HG03354 (cell line): ENCODE data around the gene NDUFAF8.

Source experiments
- ATAC-seq: cut with Tn5 transposase; IDR thresholded peaks from one replicate; pipeline ENCODE4 v1.9.1; 2021; ENCODE audit warnings: mild to moderate bottlenecking; ENCODE audit not compliant: unreplicated experiment, poor library complexity, severe bottlenecking

The NDUFAF8 gene

GRCh38 chr17:81235822-81236740, 3.0 kb upstream of the NDUFAF8 start:
- ATAC-seq = no peak

- ATAC-seq = no peak
Measured at GRCh38 chr17:81236784-81237183, 2.3 kb upstream of the NDUFAF8 start.

DNA sequence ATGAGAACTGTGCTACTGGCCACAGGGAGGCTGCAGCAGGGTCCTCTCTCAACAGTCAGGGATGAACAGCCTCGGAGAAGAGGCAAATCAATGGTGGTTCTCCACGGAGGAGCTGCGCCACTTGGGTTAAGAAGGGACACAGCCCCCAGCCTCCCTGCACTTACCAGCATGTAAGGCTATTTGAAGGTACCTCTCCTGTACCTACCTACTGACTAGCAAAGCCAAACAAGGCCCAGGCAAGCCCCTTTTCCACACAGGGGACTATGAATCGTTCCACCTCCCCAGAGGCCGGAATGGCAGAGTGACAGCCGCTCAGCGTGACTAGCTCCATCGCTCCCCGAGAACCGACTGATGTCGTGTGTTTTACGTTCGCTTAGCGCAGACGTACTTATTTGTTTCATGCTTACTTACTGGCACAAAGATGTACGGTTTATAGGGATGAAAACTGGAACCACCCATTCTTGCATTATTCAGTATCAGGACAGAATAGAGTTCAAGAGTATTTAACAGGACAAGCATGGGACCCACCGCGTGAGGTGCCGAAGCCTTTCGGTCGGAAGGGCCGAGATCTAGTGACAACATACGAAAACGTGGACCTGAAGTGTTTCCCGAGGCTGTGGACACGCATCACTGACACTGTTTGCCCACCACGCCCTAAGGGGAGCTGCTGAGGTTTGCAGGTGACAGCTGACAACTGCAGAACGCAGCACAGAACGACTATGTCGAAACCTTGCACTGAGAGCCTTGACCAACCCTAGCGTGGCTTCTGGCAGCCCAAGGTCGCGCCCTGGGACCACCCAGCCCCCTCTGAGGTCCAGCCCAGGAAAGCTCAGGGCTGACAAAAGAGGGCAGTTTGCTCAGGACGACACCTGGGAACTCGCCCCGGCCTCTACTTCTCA, 1.3 kb upstream of the NDUFAF8 start:
- ATAC-seq = no peak

DNA sequence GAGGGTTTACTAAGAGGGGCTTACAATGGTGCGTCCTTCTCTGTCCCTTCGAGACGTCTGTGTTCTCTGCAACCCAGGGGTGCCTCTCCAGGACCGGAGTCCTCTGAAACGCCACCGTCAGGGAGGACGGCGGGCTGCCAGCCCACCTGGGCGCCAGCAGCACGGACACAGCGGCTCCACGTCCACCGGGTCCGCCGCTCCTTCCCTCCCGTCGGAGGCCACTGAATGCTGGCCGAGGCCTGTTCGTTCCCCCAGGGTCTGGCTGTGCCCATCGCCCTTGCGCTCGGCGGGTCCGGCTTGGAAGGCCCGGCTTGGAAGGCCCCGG, 666 bp upstream of the NDUFAF8 start:
- ATAC-seq = peak; percentile 5

DNA sequence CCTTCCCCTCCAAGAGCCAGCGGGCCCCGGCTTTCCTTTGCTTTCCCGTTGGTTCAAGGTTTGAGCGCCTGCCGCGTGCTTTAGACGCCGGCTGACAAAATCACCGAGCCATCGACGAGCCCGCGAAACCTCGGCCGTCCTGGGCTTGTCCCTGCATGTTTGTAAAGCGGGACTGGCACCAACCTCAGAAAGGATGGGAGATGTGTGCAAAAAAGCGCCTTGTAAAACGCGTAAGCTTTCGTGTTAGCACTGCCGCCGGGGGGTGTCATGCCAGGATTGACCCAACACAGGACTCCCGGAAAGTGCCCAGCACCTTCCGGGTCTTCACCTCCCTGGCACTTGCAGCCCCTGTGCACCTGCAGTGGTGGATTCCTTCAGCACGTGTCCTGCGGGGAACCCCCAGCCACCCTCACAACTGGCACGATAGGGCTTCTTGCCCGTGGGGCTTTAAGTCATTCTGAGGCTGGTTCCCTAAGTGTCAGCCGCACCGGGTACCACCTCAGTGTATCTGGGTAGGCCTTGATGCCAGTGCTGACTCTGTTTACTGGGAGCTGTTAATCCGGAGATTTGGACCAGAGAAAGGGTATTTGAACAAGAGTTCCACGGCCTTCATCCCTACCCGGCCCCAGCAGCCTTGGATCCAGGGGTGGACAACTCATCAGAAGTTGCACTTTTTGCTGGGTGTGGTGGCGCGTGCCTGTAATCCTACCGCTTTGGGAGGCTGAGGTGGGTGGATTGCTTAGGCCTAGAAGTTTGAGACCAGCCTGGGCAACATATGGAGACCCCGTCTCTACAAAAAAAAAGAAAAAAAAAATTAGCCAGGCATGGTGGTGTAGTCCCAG, 817 bp downstream of the NDUFAF8 start:
- ATAC-seq = no peak

DNA sequence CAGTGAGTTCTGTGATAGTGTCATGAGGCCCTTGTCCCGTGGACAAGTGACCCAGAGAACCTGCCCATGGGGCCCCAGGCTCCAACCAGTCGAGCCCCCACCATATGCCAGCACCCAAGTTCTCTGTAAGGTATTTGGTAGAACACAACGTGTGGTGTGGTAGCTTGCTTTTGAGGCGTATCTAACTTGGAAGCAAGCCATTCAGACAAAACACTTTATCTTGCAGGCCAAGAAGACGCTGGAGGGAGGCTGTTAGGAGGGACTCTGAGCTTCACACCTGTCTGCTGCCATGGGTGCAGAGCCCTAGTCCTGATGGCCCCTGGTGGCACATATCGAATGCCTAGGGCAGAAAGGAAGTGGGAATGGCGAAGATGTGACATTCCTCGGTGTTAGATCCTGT, 1.6 kb downstream of the NDUFAF8 start:
- ATAC-seq = no peak

- no peak for ATAC-seq
Measured at GRCh38 chr17:81241203-81241602, 2.1 kb downstream of the NDUFAF8 start.

DNA sequence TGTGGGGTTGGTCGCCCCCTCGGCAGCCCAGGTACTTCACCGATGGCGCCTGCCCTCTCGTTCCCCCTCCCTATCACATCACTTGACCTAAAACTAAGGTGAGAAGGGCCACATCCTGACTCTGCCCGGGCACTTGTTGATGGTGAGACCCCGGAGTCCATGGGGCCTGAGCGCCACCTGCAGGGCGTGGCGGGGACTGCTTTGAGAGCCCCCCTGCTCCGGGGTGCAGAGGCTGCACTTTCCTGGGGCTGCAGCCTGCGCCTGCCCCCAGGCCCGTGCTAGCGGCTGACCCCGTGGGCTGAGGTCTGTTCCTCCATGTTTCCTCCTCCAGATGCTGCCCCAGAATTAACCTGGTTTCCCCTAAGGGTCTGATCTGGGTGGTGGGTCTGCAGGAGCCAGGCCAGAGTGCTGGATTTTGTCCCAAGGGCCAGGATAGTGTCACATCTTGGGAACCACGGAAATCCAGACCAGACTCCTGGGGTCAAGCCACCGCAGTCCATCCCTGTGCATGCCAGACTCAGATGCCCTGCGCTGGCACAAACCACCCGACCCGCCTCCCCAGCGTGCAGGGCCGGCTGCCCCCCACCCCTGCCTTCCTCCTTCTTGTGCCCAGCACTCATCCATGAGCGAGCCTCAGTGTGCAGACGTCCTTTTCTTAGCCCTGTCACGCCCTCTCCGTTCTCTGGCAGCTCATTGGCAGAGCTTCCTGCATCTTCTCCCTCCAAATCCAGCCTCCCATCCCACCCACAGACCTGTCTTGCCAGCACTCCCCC, 2.7 kb downstream of the NDUFAF8 start:
- ATAC-seq = no peak

DNA sequence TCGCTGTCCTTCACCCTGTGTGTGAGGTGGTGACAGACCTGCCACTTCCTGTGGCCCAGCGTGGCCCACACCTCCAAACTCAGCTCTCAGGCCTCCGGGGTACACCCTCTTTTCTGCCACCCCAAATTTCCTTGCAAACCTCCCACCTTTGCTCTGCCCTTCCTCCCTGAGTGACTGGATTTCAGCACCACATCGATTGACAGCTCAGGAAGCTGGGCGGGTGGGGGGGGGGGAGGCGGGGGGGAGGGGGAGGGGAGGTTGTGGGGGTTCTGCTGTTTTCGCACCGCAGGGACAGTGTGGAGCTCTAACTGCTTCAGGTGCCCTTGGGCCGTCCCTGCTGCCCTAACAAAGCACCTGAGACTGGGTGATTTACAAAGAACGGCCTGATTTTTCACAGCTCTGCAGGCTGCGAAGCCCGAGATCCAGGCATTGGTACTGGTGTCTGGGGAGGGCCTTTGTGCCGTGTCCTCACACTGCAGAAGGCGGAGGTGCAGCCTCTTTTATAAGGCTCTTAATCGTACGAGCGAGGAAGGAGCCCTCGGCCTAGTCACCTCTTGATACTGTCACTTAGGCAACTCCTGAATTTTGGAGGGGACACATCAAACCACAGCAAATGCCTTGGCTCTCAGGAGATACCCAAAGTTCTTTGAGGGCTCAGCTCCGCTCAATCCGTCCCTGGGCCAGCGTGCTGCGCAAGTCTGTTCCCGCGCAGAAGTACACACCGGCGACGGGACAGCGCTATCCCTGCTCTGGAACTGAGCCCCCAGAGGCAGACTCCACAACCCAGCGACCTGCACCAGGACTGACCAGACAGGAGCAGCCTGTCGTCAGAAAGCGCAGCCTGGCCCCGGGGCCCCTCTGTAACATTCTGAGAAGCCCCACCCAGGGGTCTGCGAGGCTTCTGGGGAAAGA, 3.6 kb downstream of the NDUFAF8 start:
- no peak for ATAC-seq

GRCh38 chr17:81243333-81243664, 4.2 kb downstream of the NDUFAF8 start:
- no peak for ATAC-seq

DNA sequence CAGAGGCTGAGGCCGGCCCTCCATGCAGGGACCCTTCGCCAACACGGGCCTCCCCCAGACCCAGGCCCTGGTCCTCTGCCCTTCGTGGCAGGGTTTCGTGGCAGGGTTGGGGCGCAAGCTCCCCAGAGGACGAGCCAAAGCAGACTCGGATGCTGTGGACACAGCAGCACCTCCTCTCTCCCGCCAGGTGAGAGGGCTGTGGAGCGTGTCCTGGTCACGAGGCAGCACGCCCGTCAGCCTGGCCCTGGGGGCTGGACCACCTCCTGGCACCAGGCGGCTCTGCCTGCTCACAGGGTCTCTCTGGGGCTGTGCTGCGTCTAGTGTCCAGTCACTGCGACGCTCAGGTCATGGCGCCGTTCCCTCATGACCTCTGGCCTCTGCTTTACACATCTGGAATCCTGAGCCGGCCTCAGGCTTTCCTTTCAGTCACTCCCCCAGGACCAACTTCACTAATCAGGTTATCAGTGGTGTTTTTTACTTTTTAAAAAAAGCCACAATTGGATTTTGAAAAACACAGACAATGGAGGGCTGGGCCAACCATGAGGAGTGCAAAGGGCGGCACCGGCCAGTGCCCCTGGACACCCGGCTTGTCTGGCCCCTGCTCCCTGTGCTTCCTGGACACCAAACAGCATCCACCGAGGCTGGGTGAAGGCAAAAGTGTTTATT, 5.4 kb downstream of the NDUFAF8 start:
- no peak for ATAC-seq

- no peak for ATAC-seq
Measured at GRCh38 chr17:81245024-81245664, 6.0 kb downstream of the NDUFAF8 start.

DNA sequence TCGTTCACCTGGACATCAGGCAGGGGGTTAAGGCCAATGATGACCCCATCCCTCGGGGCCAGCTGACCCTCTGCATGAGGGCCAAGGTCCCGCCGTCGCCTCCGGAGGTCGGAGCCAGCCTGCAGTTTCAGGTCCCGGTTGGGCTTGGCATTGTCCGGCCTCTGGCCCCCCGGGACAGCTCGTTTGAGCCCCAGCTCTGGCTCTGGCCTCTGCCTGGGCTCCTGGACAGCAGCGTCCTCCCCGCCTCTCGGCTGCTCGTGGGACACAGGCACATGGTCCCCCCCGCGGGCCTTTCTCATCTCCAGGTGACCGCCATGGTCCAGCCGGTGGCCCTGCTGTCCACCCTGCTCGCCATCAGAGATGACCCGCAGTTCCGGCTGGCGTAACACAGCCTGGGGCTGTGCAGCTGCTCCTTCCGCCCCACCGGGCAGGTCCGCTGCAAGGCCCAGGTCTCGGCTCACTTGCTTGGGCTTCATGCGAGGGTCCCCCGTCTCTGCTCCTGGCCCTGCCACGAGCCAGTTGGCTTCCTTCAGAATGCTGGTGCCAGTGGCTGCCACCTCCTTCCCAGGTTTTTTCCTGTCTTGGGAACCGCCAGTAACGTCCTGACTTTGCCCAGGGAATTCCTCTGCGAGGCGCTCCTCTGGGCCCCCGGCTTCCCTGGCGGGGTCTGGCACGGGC, 6.7 kb downstream of the NDUFAF8 start:
- ATAC-seq = no peak

GRCh38 chr17:81246343-81246670, 7.2 kb downstream of the NDUFAF8 start:
- ATAC-seq = no peak

GRCh38 chr17:81246679-81247338, 7.7 kb downstream of the NDUFAF8 start:
- no peak for ATAC-seq

GRCh38 chr17:81247339-81247990, 8.3 kb downstream of the NDUFAF8 start:
- no peak for ATAC-seq
